ENCODE data around the gene PBX4.

GRCh38 chr19:19588546-19588945 is 29.9 kb downstream of the PBX4 start:
- TF ChIP-seq POLR2A (IDR thresholded peaks at IDR 0.05; ENCODE audit: low read length) (no peak), GATA1 (IDR thresholded peaks at IDR 0.05; ENCODE audit: low read depth, low read length) (no peak)
